Vagina (tissue), 2 donors: Measurements from ENCODE around the gene SLC25A43. TPM values are rescaled to one million over a fixed set of nuclear protein-coding genes. Genes with fewer than 3 reads are reported as not detected.

Source experiments
- DNase-seq, 2 donors: peaks; one replicate each; pipeline ENCODE4 v3.0.0-alpha.2; 2017; ENCODE audit errors: extremely low spot score in 2 of 2
- H3K27ac ChIP-seq: fragments of 200-600 bp; sonication (generic); one replicate; pipeline ENCODE4 v1.5.1; 2019
- H3K27me3 ChIP-seq: fragments of 200-600 bp; sonication (generic); one replicate; pipeline ENCODE4 v1.5.1; 2019
- H3K36me3 ChIP-seq, 2 donors: fragments of 200-600 bp; sonication (generic); one replicate each; pipeline ENCODE4 v1.5.1; 2017 to 2019
- H3K4me1 ChIP-seq: fragments of 200-600 bp; sonication (generic); one replicate; pipeline ENCODE4 v1.5.1; 2019
- H3K4me3 ChIP-seq, 2 donors: fragments of 200-600 bp; sonication (generic); 1 replicate in 1 of 2; 2 replicates in 1 of 2; pipeline ENCODE4 v1.5.1; 2016 to 2019
- H3K9me3 ChIP-seq: fragments of 200-600 bp; sonication (generic); one replicate; pipeline ENCODE4 v1.5.1; 2019
- POLR2A ChIP-seq, 2 donors: fragments of 450-650 bp; IDR thresholded peaks; one replicate each; pipeline ENCODE4 v1.6.1; 2017; ENCODE audit warnings: antibody characterized with exemption in 2 of 2, mild to moderate bottlenecking in 2 of 2, moderate library complexity in 2 of 2
- POLR2AphosphoS5 ChIP-seq, 2 donors: sonication (generic); formaldehyde crosslinking; IDR thresholded peaks; one replicate each; pipeline ENCODE4 v1.9.0; 2017; ENCODE audit warnings: antibody characterized with exemption in 2 of 2, mild to moderate bottlenecking in 2 of 2, low read depth in 1 of 2; ENCODE audit not compliant: insufficient read depth in 1 of 2
- intact Hi-C: fragments of 100-400 bp; cut with DNase I; formaldehyde crosslinking; loops from one replicate; pipeline ENCODE4 v1.15.1; 2023
- total RNA-seq: library from RNA; depleted of rRNA; stranded (reverse); fragments of >200 nt; gene quantifications from one replicate; pipeline ENCODE4 v1.2.3, GENCODE V29; 2016
- TF ChIP-seq, protein P1 (sequence below), 3 experiments: fragments of 450-650 bp in 2 of 3; fragments of 200-600 bp in 1 of 3; sonication (generic) in 1 of 3; IDR thresholded peaks; one replicate each; pipeline ENCODE4 v1.5.1; 2017 to 2019; ENCODE audit warnings: antibody characterized with exemption in 3 of 3, mild to moderate bottlenecking in 2 of 3, moderate library complexity in 2 of 3

SLC25A43 gene
- total RNA-seq, 1 donor from 2014 or later = 25.5 TPM

DNA sequence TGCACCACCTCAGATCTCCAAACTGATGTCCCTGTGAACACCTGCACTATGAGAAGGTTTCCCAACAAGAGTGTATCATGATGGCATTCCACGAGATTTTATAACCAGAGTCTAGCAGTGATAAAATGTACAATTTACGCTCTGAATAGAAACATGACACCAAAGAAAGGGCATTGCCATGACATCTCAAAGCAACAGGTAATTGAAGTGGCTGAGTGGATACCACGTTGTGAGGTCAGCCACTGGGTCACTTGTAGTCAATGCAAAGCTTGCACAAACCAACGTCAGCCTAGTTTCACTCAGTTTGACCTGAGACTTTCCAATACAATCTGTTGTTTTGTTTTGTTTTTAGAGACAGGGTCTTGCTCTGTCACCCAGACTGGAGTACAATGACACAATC lies 54.1 kb downstream of the SLC25A43 start:
- H3K4me3 ChIP-seq = no peak overlapping the region
- no peaks in the 10 kb centered on the region for H3K9me3 ChIP-seq
- no peak overlapping the region for H3K27ac ChIP-seq
- TF ChIP-seq POLR2AphosphoS5 (IDR thresholded peaks at IDR 0.05; ENCODE audit: insufficient read depth in 1 of 2, low read depth in 1 of 2) (no peak), POLR2A (IDR thresholded peaks at IDR 0.05) (no peak)
- TF ChIP-seq, protein P1, sequence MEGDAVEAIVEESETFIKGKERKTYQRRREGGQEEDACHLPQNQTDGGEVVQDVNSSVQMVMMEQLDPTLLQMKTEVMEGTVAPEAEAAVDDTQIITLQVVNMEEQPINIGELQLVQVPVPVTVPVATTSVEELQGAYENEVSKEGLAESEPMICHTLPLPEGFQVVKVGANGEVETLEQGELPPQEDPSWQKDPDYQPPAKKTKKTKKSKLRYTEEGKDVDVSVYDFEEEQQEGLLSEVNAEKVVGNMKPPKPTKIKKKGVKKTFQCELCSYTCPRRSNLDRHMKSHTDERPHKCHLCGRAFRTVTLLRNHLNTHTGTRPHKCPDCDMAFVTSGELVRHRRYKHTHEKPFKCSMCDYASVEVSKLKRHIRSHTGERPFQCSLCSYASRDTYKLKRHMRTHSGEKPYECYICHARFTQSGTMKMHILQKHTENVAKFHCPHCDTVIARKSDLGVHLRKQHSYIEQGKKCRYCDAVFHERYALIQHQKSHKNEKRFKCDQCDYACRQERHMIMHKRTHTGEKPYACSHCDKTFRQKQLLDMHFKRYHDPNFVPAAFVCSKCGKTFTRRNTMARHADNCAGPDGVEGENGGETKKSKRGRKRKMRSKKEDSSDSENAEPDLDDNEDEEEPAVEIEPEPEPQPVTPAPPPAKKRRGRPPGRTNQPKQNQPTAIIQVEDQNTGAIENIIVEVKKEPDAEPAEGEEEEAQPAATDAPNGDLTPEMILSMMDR (IDR thresholded peaks at IDR 0.05) = no peak
- intact Hi-C loops = no loop called here
- no peaks in the 10 kb centered on the region for H3K4me1 ChIP-seq
- peaks cover 0 to 9% of the 10 kb centered on the region in 2 donors for H3K36me3 ChIP-seq
- no peak for DNase-seq
- H3K27me3 ChIP-seq = no peaks in the 10 kb centered on the region

DNA sequence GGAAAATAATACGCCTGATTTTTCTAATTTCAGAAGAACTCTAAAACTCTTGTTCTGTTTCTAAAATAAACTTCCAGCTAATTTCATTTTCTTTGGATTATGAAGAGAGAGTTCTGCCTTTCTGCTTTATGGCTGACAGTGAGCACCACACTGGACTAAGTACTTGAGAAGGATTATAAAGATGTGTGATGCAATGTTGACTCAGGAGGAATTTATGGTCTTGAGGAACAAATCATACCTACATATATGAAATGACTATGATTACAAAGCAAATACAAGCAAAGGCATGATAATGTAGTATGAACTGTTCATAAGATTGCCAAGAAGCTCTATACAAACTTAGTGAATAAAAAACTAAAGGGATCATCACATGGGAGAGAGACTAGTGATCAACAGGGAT lies 56.1 kb downstream of the SLC25A43 start:
- DNase-seq = no peak
- H3K9me3 ChIP-seq = no peaks in the 10 kb centered on the region
- H3K4me3 ChIP-seq = no peak overlapping the region
- no peak overlapping the region for H3K27ac ChIP-seq
- peaks cover 0 to 9% of the 10 kb centered on the region in 2 donors for H3K36me3 ChIP-seq
- no peak for TF ChIP-seq POLR2AphosphoS5 (IDR thresholded peaks at IDR 0.05; ENCODE audit: insufficient read depth in 1 of 2, low read depth in 1 of 2)
- TF ChIP-seq, protein P1 (IDR thresholded peaks at IDR 0.05) = no peak
- TF ChIP-seq POLR2A (IDR thresholded peaks at IDR 0.05) = no peak
- intact Hi-C loops = no loop called here
- H3K4me1 ChIP-seq = no peaks in the 10 kb centered on the region
- no peaks in the 10 kb centered on the region for H3K27me3 ChIP-seq

- no peaks in the 10 kb centered on the region for H3K36me3 ChIP-seq
- no peak for DNase-seq
- TF ChIP-seq POLR2AphosphoS5 (IDR thresholded peaks at IDR 0.05; ENCODE audit: insufficient read depth in 1 of 2, low read depth in 1 of 2) (no peak), POLR2A (IDR thresholded peaks at IDR 0.05) (no peak)
- TF ChIP-seq, protein P1 (IDR thresholded peaks at IDR 0.05) = no peak
- H3K4me1 ChIP-seq = no peaks in the 10 kb centered on the region
- intact Hi-C loops = no loop called here
- no peaks in the 10 kb centered on the region for H3K9me3 ChIP-seq
- no peak overlapping the region for H3K4me3 ChIP-seq
- H3K27me3 ChIP-seq = no peaks in the 10 kb centered on the region
- H3K27ac ChIP-seq = no peak overlapping the region
These were observed 60.0 kb downstream of the SLC25A43 start for GRCh38 chrX:119459181-119459580.

DNA sequence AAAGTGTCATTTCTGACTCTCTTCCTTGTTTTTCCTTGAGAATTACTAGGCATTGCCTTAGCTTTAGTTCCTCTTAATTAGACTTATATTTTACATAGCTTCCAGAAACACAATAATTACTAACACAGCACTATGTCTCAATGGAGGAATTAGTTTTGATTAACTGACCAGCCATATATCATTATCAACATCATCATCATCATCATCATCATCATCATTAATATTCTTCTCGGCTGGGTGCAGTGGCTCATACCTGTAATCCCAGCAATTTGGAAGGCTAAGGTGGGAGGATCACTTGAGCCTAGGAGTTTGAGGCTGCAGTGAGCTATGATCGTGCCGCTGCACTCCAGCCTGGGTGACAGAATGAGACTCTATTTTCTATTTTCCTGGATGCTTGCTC lies 66.4 kb downstream of the SLC25A43 start:
- no peak overlapping the region for H3K4me3 ChIP-seq
- H3K9me3 ChIP-seq = no peaks in the 10 kb centered on the region
- intact Hi-C loops = no loop called here
- no peak overlapping the region for H3K27ac ChIP-seq
- H3K27me3 ChIP-seq = no peaks in the 10 kb centered on the region
- H3K4me1 ChIP-seq = no peaks in the 10 kb centered on the region
- H3K36me3 ChIP-seq = peaks cover 0 to 7% of the 10 kb centered on the region in 2 donors
- DNase-seq = no peak
- TF ChIP-seq POLR2A (IDR thresholded peaks at IDR 0.05) = no peak
- TF ChIP-seq, protein P1 (IDR thresholded peaks at IDR 0.05) = no peak
- TF ChIP-seq POLR2AphosphoS5 (IDR thresholded peaks at IDR 0.05; ENCODE audit: insufficient read depth in 1 of 2, low read depth in 1 of 2) = no peak

GRCh38 chrX:119466970-119467369 lies 67.8 kb downstream of the SLC25A43 start:
- H3K36me3 ChIP-seq = peaks cover 0 to 10% of the 10 kb centered on the region in 2 donors
- no peaks in the 10 kb centered on the region for H3K4me1 ChIP-seq
- no peak for DNase-seq
- intact Hi-C loops = no loop called here
- no peak overlapping the region for H3K4me3 ChIP-seq
- no peaks in the 10 kb centered on the region for H3K27me3 ChIP-seq
- TF ChIP-seq, protein P1 (IDR thresholded peaks at IDR 0.05) = no peak
- TF ChIP-seq POLR2AphosphoS5 (IDR thresholded peaks at IDR 0.05; ENCODE audit: insufficient read depth in 1 of 2, low read depth in 1 of 2) = no peak
- no peak for TF ChIP-seq POLR2A (IDR thresholded peaks at IDR 0.05)
- no peaks in the 10 kb centered on the region for H3K9me3 ChIP-seq
- no peak overlapping the region for H3K27ac ChIP-seq
